Measurements from ENCODE around the gene RNF151.

RNF151 gene

DNA sequence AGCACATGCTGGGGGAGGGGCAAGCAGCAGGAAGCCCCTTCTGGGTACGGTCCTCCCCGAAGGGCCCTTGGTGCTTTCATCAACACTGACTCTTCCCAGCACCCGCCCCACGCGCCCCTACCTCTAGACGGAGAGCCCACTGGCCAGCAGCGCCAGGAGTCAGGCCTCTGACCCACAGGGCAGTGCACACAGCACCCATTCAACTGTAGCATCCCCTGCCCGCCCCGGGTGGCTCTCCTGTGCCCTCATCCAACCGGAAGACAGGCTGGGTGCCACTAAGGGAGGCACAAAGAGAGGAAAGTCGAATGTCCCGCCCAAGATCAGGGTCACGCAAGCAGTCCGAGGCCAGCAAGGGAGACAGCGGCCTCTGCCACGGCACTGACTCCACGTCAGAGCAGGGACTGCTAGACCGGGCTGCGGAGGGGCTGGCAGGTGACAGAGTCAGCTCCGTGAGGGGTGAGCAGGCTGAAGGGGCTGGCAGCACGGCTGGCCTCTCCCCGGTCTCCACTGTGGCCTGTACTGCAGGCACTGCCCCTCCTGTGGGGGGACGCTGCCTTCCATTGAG lies 33.5 kb upstream of the RNF151 start:
- Histone ChIP-seq H3K9me2 (replicated peaks; ENCODE audit: insufficient read depth, low read length) (no peaks in the 10 kb centered on the region), H3F3A (ENCODE audit: insufficient read depth) (no peaks in the 10 kb centered on the region), H3K9me3 (ENCODE audit: insufficient read depth, low read length) (no peaks in the 10 kb centered on the region), H3K4me2 (ENCODE audit: low read depth, low read length, poor library complexity, severe bottlenecking) (no peak overlapping the region), H3K27me3 (ENCODE audit: low read length) (no peaks in the 10 kb centered on the region), H3K27ac (ENCODE audit: low read depth, low read length) (no peak overlapping the region), H3K4me3 (ENCODE audit: insufficient read depth, low read length, poor library complexity, severe bottlenecking) (no peak overlapping the region), H3K36me3 (ENCODE audit: low read length) (no peaks in the 10 kb centered on the region), H2AFZ (ENCODE audit: low read depth, low read length, severe bottlenecking) (no peak overlapping the region), H3K9ac (ENCODE audit: low read length) (no peak overlapping the region), H3K79me2 (ENCODE audit: insufficient read depth, low read length) (no peaks in the 10 kb centered on the region), H4K20me1 (ENCODE audit: low read depth, low read length) (no peaks in the 10 kb centered on the region)
- TF ChIP-seq, protein P1, sequence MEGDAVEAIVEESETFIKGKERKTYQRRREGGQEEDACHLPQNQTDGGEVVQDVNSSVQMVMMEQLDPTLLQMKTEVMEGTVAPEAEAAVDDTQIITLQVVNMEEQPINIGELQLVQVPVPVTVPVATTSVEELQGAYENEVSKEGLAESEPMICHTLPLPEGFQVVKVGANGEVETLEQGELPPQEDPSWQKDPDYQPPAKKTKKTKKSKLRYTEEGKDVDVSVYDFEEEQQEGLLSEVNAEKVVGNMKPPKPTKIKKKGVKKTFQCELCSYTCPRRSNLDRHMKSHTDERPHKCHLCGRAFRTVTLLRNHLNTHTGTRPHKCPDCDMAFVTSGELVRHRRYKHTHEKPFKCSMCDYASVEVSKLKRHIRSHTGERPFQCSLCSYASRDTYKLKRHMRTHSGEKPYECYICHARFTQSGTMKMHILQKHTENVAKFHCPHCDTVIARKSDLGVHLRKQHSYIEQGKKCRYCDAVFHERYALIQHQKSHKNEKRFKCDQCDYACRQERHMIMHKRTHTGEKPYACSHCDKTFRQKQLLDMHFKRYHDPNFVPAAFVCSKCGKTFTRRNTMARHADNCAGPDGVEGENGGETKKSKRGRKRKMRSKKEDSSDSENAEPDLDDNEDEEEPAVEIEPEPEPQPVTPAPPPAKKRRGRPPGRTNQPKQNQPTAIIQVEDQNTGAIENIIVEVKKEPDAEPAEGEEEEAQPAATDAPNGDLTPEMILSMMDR (IDR thresholded peaks at IDR 0.05; ENCODE audit: insufficient read depth, low read length, poor library complexity, severe bottlenecking): no peak
- TF ChIP-seq EZH2phosphoT487 (conservative IDR thresholded peaks at IDR 0.05; ENCODE audit: low read length): no peak

DNA sequence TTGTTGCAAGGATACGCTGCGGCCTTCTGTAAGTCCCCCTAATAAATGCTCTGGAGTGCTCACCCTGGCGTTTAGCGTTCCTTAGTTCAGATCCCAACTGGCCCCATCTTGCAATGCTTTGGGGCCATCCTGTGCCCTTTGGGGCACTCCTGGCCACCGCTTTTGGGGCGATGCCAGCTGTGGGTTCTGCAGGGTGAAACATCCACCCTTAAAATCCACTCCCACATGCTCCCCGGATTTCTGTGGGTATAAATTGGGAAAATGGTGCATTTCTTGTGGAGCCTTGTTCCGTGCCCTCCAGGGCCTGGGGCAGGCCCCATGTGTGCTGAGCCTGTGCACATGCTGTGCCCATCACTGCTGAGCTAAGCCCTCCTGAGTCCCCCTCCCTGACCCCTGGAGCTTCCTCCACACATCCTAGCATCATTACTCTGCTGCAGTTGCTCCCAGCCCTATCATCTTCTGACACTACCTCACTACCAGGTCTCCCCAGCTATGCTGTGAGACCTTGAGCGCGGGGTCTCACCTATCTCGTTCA lies 29.6 kb upstream of the RNF151 start:
- no peak overlapping the region for H3K9ac ChIP-seq (ENCODE audit: low read length)
- TF ChIP-seq, protein P1 (IDR thresholded peaks at IDR 0.05; ENCODE audit: insufficient read depth, low read length, poor library complexity, severe bottlenecking): no peak
- no peak for TF ChIP-seq EZH2phosphoT487 (conservative IDR thresholded peaks at IDR 0.05; ENCODE audit: low read length)

DNA sequence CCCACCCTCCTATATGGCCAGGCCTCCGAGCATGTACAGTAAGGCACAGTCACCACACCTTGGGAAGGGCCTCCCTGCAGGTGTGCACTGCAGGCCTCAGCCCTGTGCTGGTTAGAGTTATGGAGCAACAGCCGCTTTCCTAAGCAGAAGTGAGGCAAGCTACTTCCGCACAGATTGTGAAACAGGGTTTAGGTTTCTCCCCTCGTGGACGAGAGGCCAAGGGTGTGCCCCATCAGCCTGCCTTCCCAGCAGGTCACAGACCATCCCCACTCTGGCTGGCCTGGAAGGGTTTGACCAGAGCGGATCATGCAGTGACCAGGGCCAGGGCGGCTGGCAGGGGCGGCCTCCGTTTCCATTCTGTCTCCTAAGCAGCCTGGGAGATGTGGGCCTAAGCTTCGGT lies 28.3 kb upstream of the RNF151 start:
- Histone ChIP-seq H3K4me2 (ENCODE audit: low read depth, low read length, poor library complexity, severe bottlenecking) (no peak overlapping the region), H3K9me2 (replicated peaks; ENCODE audit: insufficient read depth, low read length) (no peaks in the 10 kb centered on the region), H3K4me3 (ENCODE audit: insufficient read depth, low read length, poor library complexity, severe bottlenecking) (no peak overlapping the region), H3K9ac (ENCODE audit: low read length) (no peak overlapping the region), H3K36me3 (ENCODE audit: low read length) (no peaks in the 10 kb centered on the region), H3K27me3 (ENCODE audit: low read length) (no peaks in the 10 kb centered on the region), H4K20me1 (ENCODE audit: low read depth, low read length) (no peaks in the 10 kb centered on the region), H3K27ac (ENCODE audit: low read depth, low read length) (no peak overlapping the region), H3K79me2 (ENCODE audit: insufficient read depth, low read length) (no peaks in the 10 kb centered on the region), H3F3A (ENCODE audit: insufficient read depth) (no peaks in the 10 kb centered on the region), H2AFZ (ENCODE audit: low read depth, low read length, severe bottlenecking) (no peak overlapping the region), H3K9me3 (ENCODE audit: insufficient read depth, low read length) (no peaks in the 10 kb centered on the region)
- no peak for TF ChIP-seq EZH2phosphoT487 (conservative IDR thresholded peaks at IDR 0.05; ENCODE audit: low read length)
- TF ChIP-seq, protein P1 (IDR thresholded peaks at IDR 0.05; ENCODE audit: insufficient read depth, low read length, poor library complexity, severe bottlenecking): no peak

More for the DNA sequence above, 29.6 kb upstream of the RNF151 start:
- no peaks in the 10 kb centered on the region for H3K36me3 ChIP-seq (ENCODE audit: low read length)
- no peak overlapping the region for H2AFZ ChIP-seq (ENCODE audit: low read depth, low read length, severe bottlenecking)
- H3K27ac ChIP-seq (ENCODE audit: low read depth, low read length): no peak overlapping the region
- no peaks in the 10 kb centered on the region for H3K9me3 ChIP-seq (ENCODE audit: insufficient read depth, low read length)
- H3K9me2 ChIP-seq (replicated peaks; ENCODE audit: insufficient read depth, low read length): no peaks in the 10 kb centered on the region
- no peaks in the 10 kb centered on the region for H3F3A ChIP-seq (ENCODE audit: insufficient read depth)
- no peaks in the 10 kb centered on the region for H4K20me1 ChIP-seq (ENCODE audit: low read depth, low read length)
- no peaks in the 10 kb centered on the region for H3K27me3 ChIP-seq (ENCODE audit: low read length)
- H3K4me2 ChIP-seq (ENCODE audit: low read depth, low read length, poor library complexity, severe bottlenecking): no peak overlapping the region
- H3K4me3 ChIP-seq (ENCODE audit: insufficient read depth, low read length, poor library complexity, severe bottlenecking): no peak overlapping the region
- no peaks in the 10 kb centered on the region for H3K79me2 ChIP-seq (ENCODE audit: insufficient read depth, low read length)

All from SU-DHL-6 (cell line).